Measurements from ENCODE around the gene IL6R. TPM values are rescaled to one million over a fixed set of nuclear protein-coding genes. Genes with fewer than 3 reads are reported as not detected.

The IL6R gene
- polyA plus RNA-seq, 4 donors: 6.5 to 8.1 (median 6.7) TPM

GRCh38 chr1:154443274-154444013, 38.3 kb downstream of the IL6R start:
- no peak for DNase-seq (ENCODE audit: low read depth in 4 of 4, low spot score in 3 of 4)

DNA sequence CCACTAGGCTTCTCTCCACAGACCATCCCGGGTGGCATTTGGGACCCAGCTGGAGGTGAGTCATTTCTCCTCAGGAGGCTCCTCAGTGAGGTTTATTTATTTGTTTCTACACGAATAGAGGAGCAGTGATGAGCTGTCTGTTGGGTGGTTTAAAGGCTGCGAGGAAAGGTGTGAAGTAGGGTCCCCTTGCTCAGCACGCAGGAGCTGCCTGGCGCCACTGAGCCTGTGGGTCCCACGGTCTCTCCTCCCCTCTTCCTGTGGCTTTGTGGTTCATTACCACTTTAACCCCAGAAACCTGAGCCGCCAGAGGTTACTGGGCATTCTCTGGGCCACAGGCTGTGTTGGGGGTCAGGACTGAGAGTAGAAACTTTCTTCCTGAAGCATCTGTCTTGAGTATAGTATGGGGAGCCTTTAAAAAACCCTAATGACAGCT, 39.9 kb downstream of the IL6R start:
- DNase-seq (ENCODE audit: low read depth in 4 of 4, low spot score in 3 of 4): no peak

DNA sequence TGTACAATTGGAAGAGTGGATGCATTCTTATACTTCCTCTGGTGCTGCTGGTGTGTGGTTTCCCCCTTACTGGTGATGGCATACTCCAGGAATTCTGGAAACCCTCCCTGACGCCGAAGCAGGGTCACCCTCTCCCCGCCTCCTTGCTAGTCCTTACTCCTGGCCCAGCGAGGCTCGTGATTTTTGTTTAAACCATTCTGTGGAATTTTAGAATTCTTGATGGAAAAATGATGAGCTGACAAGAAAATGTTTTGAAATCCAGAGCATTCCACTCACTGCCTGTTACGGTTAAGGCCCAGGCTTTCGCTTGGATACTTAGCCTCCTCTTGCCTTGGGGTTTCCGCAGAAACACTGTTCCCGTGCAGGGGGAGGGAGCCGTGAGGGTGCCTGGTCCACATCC, 41.1 kb downstream of the IL6R start:
- no peak for DNase-seq (ENCODE audit: low read depth in 4 of 4, low spot score in 3 of 4)

- no peak for DNase-seq (ENCODE audit: low read depth in 4 of 4, low spot score in 3 of 4)
These were observed 41.6 kb downstream of the IL6R start for GRCh38 chr1:154446789-154447188.

- DNase-seq (ENCODE audit: low read depth in 4 of 4, low spot score in 3 of 4): no peak
These were observed 43.2 kb downstream of the IL6R start for GRCh38 chr1:154448331-154448811.

GRCh38 chr1:154453161-154453560, 48.0 kb downstream of the IL6R start:
- DNase-seq (ENCODE audit: low read depth in 4 of 4, low spot score in 3 of 4): no peak

GRCh38 chr1:154453574-154454352, 48.6 kb downstream of the IL6R start:
- no peak for DNase-seq (ENCODE audit: low read depth in 4 of 4, low spot score in 3 of 4)

DNA sequence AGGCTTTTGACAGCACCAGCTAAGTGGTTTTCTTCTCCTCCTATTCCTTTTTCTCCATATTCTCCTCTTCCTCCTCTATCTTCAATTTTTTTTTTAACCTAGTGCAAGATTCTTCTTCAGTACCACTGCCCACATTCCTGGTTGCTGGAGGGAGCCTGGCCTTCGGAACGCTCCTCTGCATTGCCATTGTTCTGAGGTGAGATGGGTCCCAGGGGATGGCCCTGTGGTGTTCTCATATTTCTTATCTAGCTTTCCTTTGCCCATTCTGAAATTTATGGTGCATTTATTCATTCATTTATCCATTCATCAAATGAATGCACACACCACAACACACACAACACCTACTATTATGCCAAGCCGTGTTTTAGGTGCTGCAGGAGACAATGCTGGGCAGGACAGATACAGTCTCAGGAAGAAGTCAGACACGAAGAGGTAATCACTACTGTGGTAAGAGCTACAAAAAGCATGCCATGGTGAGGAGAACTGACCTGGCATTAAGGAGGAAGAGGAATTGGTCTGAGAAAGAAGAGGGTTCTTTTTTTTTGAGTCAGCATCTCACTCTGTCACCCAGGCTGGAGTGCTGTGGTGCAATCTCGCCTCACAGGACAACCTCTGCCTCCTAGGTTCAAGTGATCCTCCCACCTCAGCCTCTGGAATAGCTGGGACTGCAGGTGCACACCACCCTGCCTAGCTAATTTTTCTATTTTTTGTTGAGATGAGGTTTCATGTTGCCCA, 49.4 kb downstream of the IL6R start:
- no peak for DNase-seq (ENCODE audit: low read depth in 4 of 4, low spot score in 3 of 4)

DNA sequence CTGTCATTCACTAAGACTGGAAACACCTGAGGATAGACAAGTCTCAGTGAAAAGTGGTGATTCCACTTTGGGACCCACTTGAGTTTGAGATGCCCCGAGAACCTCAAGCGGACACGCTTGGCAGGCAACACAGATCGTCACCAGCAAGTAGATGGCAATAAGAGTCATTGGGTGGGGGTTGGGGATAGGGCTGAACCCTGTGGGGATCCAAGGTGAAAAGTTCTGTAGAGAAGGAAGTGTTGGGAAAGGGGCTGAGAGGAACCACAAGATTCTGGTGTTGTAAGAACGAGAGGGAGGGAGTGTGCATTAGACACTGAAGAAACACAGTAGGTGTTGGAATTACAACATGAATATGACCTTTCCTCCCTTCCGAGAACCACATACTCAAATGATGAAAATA, 51.5 kb downstream of the IL6R start:
- no peak for DNase-seq (ENCODE audit: low read depth in 4 of 4, low spot score in 3 of 4)

- no peak for DNase-seq (ENCODE audit: low read depth in 4 of 4, low spot score in 3 of 4)
These were observed 53.9 kb downstream of the IL6R start for GRCh38 chr1:154459080-154459479.

DNA sequence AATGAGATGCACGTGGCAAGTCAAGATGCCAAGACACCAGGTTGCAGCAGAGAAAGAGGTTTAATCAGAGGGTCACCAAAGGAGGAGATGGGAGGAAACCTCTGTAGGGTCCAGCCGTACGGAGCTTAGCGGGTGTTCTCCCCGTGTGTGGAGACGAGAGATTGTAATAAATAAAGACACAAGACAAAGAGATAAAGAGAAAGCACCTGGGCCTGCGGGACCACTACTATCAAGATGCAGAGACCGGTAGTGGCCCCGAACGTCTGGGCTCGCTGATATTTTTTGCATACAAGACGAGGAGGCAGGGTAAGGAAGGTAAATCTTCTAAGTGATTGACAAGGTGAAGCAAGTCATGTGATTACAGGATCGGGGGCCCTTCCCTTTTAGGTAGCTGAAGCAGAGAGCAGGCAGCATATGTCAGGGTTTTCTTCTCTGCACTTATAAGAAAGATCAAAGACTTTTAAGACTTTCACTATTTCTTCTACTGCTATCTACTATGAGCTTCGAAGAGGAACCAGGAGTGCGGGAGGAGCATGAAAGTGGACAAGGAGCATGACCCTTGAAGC, 55.6 kb downstream of the IL6R start:
- DNase-seq (ENCODE audit: low read depth in 4 of 4, low spot score in 3 of 4): no peak

DNA sequence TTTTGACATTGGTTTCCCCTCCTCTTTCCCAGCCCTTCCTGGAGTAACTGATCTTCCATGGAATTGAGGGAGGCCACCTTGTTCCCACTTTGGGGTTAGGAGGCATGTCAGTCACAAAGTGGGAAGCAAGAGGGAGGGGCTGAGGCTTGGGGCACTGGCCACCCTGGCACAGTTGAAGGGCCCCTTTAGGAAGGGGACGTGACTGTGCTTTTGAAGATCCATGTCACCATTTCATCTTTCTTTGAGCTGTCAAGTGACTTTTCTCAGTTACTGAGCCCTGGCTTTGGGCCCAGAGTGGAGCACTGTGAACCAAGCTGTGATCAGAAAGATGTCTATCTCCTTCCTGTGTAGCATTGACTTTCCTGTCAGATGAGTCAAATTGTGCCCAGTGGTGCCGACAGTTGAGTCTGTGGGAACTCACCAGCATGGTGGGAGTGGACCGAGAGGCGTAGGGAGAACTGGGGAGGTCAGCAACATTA, 58.4 kb downstream of the IL6R start:
- DNase-seq (ENCODE audit: low read depth in 4 of 4, low spot score in 3 of 4): no peak

DNA sequence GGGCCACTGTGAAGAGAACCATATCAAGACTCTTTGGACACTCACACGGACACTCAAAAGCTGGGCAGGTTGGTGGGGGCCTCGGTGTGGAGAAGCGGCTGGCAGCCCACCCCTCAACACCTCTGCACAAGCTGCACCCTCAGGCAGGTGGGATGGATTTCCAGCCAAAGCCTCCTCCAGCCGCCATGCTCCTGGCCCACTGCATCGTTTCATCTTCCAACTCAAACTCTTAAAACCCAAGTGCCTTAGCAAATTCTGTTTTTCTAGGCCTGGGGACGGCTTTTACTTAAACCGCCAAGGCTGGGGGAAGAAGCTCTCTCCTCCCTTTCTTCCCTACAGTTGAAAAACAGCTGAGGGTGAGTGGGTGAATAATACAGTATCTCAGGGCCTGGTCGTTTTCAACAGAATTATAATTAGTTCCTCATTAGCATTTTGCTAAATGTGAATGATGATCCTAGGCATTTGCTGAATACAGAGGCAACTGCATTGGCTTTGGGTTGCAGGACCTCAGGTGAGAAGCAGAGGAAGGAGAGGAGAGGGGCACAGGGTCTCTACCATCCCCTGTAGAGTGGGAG, 60.6 kb downstream of the IL6R start:
- DNase-seq (ENCODE audit: low read depth in 4 of 4, low spot score in 3 of 4): no peak

DNA sequence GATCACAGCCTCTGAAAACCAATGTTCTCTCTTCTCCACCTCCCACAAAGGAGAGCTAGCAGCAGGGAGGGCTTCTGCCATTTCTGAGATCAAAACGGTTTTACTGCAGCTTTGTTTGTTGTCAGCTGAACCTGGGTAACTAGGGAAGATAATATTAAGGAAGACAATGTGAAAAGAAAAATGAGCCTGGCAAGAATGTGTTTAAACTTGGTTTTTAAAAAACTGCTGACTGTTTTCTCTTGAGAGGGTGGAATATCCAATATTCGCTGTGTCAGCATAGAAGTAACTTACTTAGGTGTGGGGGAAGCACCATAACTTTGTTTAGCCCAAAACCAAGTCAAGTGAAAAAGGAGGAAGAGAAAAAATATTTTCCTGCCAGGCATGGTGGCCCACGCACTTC, 61.1 kb downstream of the IL6R start:
- no peak for DNase-seq (ENCODE audit: low read depth in 4 of 4, low spot score in 3 of 4)

GRCh38 chr1:154466921-154467417, 61.8 kb downstream of the IL6R start:
- no peak for DNase-seq (ENCODE audit: low read depth in 4 of 4, low spot score in 3 of 4)

DNA sequence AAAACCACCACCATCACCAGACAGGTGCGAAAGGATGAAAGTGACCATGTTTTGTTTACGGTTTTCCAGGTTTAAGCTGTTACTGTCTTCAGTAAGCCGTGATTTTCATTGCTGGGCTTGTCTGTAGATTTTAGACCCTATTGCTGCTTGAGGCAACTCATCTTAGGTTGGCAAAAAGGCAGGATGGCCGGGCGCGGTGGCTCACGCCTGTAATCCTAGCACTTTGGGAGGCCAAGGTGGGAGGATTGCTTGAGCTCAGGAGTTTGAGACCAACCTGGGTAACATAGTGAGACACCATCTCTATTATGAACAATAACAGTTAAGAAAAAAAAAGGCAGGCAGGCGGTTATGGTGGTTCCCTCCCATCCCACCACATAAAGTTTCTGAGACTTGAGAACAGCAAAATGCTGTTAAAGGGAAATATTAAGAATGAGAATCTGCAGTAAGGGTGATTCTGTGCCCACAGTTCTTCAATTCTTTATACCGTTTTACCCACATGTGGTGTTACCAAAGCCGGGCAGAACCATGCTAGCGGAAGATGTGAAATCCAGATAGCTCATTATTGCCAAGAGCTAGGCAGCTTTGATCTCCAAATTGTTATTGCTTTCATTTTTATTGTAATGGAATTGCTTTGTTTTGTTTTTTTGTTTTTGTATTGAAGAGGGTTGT, 62.4 kb downstream of the IL6R start:
- DNase-seq (ENCODE audit: low read depth in 4 of 4, low spot score in 3 of 4): no peak

- no peak for DNase-seq (ENCODE audit: low read depth in 4 of 4, low spot score in 3 of 4)
These were observed 63.5 kb downstream of the IL6R start for GRCh38 chr1:154468535-154469250.

DNA sequence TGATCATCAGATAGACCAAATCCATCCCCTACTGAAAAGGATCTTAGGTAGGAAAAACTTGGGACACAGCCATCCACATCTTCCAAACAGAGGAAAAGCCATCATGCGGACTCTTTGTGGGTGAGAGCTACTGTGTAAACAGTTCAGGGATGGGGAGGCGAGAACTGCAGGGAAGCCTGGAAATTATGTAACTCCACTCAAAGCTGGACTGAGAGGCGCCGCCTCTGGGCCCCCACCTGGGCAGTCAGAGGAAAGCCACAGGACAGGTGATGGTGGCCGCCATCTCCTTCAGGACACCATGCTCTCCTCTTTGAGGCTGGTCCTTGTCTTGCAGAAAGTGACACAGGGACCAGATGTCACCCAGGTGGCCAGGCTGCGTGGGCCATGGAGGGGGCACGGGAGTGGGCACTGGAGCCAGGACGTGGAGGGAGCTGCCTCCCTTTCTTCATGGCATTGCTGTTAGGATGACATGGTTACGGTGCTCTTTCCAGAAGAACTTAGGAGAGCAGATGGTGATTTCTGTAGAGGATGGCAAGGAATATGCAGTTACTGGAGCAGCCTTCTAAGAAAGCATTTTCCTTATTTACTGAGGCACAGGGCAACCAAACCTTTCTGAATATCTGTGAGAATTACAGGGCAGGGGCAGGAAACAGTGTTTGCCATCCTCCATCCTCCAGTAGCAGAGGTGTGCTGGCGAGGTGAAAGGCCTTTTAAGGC, 64.9 kb downstream of the IL6R start:
- no peak for DNase-seq (ENCODE audit: low read depth in 4 of 4, low spot score in 3 of 4)
